Measurements from ENCODE around the gene PPM1H.

DNA sequence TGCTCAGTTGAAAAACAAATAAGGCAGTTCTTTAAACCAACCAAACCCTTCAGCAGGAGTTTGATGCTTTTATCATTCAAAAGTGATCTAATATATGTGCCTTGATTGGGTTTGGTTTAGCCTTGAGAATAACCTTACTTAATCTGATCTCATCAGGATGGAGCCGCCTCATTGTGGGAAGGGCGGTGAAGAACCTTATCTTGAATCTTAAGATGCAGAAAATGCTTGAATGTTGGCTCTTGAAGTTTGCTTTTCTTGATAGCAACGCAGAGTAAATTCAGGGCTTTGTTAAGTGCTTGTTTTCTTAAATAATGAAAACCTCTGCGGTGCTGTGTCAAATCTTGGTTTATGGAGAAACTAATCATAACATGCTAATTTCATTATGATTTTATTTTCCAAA is 330.1 kb downstream of the PPM1H start:
- no peak for TF ChIP-seq CTCF (IDR thresholded peaks at IDR 0.05)
- no peak for TF ChIP-seq POLR2A (IDR thresholded peaks at IDR 0.05)
- no peak for TF ChIP-seq POLR2AphosphoS5 (IDR thresholded peaks at IDR 0.05; ENCODE audit: insufficient read depth in 1 of 2, low read depth in 1 of 2)

Data from vagina (tissue), 2 donors.